Inflammatory macrophage treated with lipopolysaccharide for 4 hours (primary cell): ENCODE data around the gene EID2.

Experiments used
- DNase-seq: peaks from one replicate; pipeline ENCODE4 v3.0.0-alpha.2; 2020

Gene EID2

DNA sequence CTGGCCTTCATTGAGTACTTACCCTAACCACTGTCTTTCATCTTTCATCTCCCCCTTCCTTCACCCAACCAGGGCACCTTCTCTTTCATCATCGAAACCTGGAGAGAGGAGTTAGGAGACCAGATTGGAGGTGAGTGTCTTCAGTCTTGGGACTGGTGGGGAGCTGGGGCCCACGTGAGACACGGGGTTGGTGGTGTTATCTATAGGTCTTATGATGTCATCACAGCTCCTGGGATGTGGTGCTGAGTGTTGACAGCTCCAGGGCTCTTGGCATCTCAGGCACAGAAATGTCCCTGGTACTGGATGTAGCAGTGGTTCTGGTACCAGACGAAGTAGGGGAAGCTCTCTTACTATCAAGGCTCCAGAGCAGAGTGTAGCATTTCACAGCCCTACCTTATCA lies 39.4 kb downstream of the EID2 start:
- DNase-seq, result no peak

DNA sequence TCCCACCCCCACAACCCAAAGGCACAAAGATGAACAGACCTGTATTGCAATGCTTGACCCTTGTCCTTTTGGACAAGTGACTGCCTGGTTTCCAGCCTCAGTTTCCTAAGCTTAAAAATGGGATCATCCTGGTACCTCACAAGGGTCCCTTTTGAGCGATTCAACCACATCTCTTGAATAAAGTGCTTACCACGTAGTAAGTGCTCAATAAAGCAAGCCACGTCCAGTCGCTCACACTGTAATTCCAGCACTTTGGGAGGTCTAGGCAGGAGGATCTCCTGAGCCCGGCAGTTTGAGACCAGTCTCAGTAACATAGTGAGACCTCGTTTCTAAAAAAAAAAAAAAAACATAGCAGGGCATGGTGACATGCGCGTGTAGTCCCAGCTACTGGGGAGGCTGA lies 40.0 kb downstream of the EID2 start:
- no peak for DNase-seq

DNA sequence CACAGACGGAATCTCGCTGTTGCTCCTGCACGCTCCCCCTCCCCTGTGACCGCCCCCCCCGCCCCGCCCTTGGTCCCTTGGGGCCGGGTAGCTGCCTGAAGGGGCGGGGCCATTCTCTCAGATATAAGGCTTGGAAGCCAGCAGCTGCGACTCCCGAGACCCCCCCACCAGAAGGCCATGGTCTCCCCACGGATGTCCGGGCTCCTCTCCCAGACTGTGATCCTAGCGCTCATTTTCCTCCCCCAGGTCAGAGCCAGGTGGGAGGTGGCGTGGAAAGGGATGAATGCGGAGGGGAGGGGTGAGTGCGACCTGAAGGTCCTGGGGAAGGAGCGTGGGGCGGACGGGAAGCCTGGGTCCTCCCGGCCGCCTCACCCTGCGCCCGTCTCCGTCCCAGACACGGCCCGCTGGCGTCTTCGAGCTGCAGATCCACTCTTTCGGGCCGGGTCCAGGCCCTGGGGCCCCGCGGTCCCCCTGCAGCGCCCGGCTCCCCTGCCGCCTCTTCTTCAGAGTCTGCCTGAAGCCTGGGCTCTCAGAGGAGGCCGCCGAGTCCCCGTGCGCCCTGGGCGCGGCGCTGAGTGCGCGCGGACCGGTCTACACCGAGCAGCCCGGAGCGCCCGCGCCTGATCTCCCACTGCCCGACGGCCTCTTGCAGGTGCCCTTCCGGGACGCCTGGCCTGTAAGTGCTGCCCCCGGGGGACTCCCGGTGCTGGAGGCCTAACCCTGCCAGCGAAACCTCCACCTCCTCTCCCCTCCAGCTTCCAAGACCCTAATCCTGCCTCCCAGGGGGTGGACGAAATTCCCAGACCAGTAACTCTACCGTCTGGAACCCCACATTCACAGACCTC lies 40.9 kb downstream of the EID2 start, which contains the start of gene DLL3:
TSS of gene DLL3 (plus strand) at position 150 of the 845 bp plus-strand sequence. CDS start at position 178, 28 bp downstream.
- DNase-seq, result no peak

DNA sequence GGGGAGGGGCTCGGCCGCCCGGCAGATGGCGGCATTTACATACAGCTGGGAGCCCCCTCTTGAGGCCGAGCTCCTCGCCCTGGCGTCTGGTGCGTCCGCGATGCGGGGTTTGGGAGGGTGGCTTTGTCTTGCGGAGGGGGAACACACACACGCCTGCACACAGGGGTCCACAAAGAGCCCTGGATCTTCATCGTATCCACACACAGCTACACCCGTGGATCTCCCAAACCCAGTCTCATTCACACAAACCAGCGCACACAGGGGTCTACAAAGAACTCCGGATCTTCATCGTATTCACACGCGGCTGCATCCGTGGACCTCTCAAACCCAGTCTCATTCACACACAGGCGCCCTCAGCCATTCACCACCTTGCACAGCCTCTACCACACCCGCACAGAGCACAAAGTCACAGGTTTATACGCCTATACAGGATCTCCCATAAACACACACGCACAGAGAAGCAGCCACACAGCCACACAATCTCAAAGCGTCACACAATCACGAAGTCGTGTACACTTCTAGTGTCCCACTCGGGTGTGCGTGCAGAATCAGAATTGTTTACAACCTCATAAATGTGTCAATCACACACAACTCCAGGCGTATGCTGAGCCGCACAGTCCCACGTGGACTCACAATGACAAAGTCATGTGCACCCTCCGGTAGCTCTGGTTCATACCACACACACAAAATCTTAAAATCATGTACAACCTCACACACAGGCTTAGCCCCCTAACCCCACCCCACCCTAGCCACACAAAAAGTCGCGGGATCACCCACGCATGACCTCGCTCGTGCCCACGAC lies 41.8 kb downstream of the EID2 start:
- DNase-seq, result peak; percentile 28

DNA sequence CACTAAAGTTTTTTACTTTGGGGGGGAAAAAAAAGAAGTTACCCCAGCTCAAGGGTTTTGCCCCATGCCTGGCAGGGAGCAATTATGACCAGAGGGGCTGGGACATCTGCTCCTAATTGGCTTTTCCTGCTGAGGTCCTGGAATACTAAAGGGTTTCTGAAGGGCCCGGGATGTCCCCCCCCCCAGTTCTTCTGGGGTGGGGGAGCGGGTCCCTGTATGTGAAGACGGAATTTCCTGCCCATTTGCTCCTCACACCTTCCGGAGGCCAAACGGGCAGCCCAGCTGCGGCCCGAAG lies 42.3 kb downstream of the EID2 start:
- DNase-seq, result no peak

DNA sequence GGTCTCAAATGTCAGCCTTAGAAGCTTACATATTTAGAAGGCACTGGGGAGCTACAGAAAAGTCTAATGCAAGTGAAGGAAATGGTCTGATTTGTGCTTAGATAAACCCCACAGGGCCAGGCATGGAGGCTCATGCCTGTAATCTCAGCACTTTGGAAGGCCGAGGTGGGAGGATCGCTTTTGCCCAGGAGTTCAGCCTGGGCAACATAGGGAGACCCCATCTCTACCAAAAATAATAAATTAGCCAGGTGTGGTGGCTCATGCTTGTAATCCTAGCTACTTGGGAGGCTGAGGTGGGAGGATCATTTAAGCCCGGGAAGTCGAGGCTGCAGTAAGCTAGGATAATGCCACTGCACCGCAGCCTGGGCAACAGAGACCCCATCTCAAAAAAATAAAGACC lies 43.9 kb downstream of the EID2 start:
- DNase-seq, result no peak

DNA sequence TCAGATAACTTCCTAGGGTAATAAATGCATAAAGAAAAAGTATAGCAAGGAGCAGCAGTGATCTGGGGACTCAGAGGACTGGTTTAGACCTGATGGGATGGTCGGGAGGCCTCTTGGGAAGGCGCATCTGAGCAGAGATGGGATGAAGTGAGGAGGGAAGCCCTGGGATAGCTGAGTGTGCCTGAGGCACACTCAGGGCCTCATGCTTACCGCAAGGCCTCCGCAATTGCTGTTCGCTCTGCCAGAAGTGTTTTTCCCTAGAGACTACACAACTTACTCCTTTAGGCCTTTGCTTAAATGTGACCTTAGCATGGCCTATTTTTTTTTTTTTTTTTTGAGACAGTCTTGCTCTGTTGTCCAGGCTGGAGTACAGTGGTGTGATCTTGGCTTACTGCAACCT lies 45.3 kb downstream of the EID2 start:
- DNase-seq, result no peak

DNA sequence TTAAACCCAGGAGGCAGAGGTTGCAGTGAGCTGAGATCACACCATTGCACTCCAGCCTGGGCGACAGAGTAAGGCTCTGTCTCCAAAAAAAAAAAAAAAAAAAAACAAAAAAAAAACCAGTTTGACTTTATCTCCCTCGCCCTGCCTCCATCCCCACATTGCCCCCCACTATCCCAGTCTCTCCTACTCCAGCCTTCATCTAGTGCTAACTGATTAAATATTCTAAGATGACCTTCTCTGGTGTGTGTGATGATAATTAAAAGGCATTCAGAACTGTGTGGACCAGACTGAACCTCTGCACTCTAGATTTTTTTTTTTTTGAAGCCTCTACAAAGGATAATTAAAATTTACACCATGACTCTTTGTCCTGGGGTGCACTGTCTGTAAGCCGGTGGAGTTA lies 47.2 kb downstream of the EID2 start:
- no peak for DNase-seq

DNA sequence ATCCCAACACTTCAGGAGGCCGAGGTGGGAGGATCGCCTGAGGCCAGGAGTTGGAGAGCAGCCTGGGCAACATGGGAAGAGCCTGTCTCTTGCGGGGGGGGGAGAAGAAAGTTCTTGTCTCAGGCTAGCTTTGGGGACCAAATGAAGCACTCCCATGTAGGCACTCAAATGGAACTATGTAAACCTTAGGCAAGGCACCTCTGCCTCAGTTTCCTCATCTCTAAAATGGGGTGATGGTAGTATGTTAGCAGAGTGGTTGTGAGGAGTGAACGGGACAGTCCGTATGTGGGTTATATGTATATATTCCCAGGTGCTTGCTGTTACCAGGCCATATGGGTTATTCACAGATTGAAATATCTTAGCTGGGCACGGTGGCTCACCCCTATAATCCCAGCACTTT lies 47.7 kb downstream of the EID2 start:
- DNase-seq, result no peak

DNA sequence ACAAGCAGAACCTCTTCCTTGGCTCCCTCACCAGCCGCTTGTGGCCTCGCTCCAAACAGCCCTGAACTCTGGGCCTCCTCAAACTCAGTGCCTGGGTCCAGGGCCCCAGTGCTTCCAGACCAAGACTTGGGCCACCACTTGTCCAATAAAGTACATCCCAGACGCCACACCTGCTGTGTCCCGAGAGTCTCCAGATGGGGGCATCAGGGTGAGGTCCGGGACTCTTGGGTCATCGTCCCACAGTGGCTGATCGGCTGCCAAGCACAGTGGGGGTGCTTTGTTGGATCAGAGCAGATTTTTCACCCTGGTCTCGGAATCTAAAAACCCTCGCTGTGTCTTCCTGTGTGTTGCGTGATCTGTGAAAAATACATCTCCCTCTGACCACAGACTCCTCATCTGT lies 50.2 kb downstream of the EID2 start:
- DNase-seq, result no peak
